GM19193 (cell line): Measurements from ENCODE around the gene OGDH.

Experiments
- POLR2A ChIP-seq: IDR thresholded peaks from 4 replicates; pipeline ENCODE4 v1.6.1; 2011; ENCODE audit not compliant: insufficient read depth, insufficient read length; ENCODE audit errors: extremely low read depth

OGDH gene

GRCh38 chr7:44743750-44744149 lies 137.3 kb downstream of the OGDH start:
- no peak for TF ChIP-seq POLR2A

- peak; percentile 65 for TF ChIP-seq POLR2A
Observed at GRCh38 chr7:44748045-44748947, 141.9 kb downstream of the OGDH start, which contains the start of gene ZMIZ2. TSS of gene ZMIZ2 (plus strand) at chr7:44748847. CDS start at chr7:44756250, 7,403 bp downstream.

GRCh38 chr7:44748948-44749731 lies 142.7 kb downstream of the OGDH start:
- TF ChIP-seq POLR2A, result no peak

- TF ChIP-seq POLR2A, result no peak
Observed at GRCh38 chr7:44749992-44750391, 143.6 kb downstream of the OGDH start.

GRCh38 chr7:44750424-44750823 lies 144.0 kb downstream of the OGDH start:
- TF ChIP-seq POLR2A, result no peak

GRCh38 chr7:44750921-44751571 lies 144.6 kb downstream of the OGDH start:
- peak; percentile 65 for TF ChIP-seq POLR2A

GRCh38 chr7:44752822-44753221 lies 146.4 kb downstream of the OGDH start:
- no peak for TF ChIP-seq POLR2A

- no peak for TF ChIP-seq POLR2A
Observed at GRCh38 chr7:44754802-44755697, 148.6 kb downstream of the OGDH start.

GRCh38 chr7:44755698-44756627 lies 149.5 kb downstream of the OGDH start:
- no peak for TF ChIP-seq POLR2A

GRCh38 chr7:44756904-44757303 lies 150.5 kb downstream of the OGDH start:
- no peak for TF ChIP-seq POLR2A

GRCh38 chr7:44757311-44757710 lies 150.9 kb downstream of the OGDH start:
- no peak for TF ChIP-seq POLR2A

GRCh38 chr7:44757739-44758138 lies 151.3 kb downstream of the OGDH start:
- TF ChIP-seq POLR2A, result no peak
